H9 (cell line): Measurements from ENCODE around the gene HBS1L. TPM values are rescaled to one million over a fixed set of nuclear protein-coding genes. Genes with fewer than 3 reads are reported as not detected.

Experiments used
- DNase-seq: peaks from one replicate; pipeline ENCODE4 v3.0.0-alpha.2; 2017
- H2AFZ ChIP-seq: one replicate; pipeline ENCODE4 v1.6.1; 2013; ENCODE audit warnings: mild to moderate bottlenecking, low read length, control low read depth, moderate library complexity
- H2AK5ac ChIP-seq: 2 replicates; pipeline ENCODE4 v1.6.1; 2013; ENCODE audit warnings: low read length, control low read depth, mixed read lengths; ENCODE audit not compliant: insufficient read length
- H2BK120ac ChIP-seq: one replicate; pipeline ENCODE4 v1.6.1; 2013; ENCODE audit warnings: low read depth, mild to moderate bottlenecking, low read length, control low read depth, inconsistent platforms; ENCODE audit not compliant: poor library complexity, severe bottlenecking
- H2BK12ac ChIP-seq: 2 replicates; pipeline ENCODE4 v1.6.1; 2013; ENCODE audit warnings: low read length, control low read depth, mixed read lengths, low read depth; ENCODE audit not compliant: insufficient read length
- H2BK15ac ChIP-seq: 2 replicates; pipeline ENCODE4 v1.6.1; 2013; ENCODE audit warnings: low read depth, low read length, control low read depth
- H2BK20ac ChIP-seq: one replicate; pipeline ENCODE4 v1.6.1; 2013; ENCODE audit warnings: low read depth, mild to moderate bottlenecking, low read length, control low read depth, inconsistent platforms; ENCODE audit not compliant: poor library complexity, severe bottlenecking
- H2BK5ac ChIP-seq: 2 replicates; pipeline ENCODE4 v1.6.1; 2013; ENCODE audit warnings: low read length, control low read depth, mixed read lengths; ENCODE audit not compliant: insufficient read length
- H3K14ac ChIP-seq: 2 replicates; pipeline ENCODE4 v1.6.1; 2013; ENCODE audit warnings: low read length, control low read depth; ENCODE audit not compliant: insufficient read depth
- H3K18ac ChIP-seq: 2 replicates; pipeline ENCODE4 v1.6.1; 2013; ENCODE audit warnings: low read depth, mild to moderate bottlenecking, mixed read lengths, low read length, control low read depth; ENCODE audit not compliant: insufficient read length
- H3K23ac ChIP-seq: 2 replicates; pipeline ENCODE4 v1.6.1; 2013; ENCODE audit warnings: low read length, control low read depth, mixed read lengths, low read depth; ENCODE audit not compliant: insufficient read length
- H3K23me2 ChIP-seq: 2 replicates; pipeline ENCODE4 v1.6.1; 2013; ENCODE audit warnings: low read depth, mild to moderate bottlenecking, mixed read lengths, low read length, control low read depth; ENCODE audit not compliant: insufficient read length, poor library complexity, severe bottlenecking
- H3K27ac ChIP-seq: 2 replicates; pipeline ENCODE4 v1.5.1; 2013; ENCODE audit warnings: low read length, control low read depth, mixed read lengths, low read depth; ENCODE audit not compliant: insufficient read length
- H3K27me3 ChIP-seq: 2 replicates; pipeline ENCODE4 v1.6.1; 2013; ENCODE audit warnings: low read length, control low read depth, inconsistent platforms; ENCODE audit not compliant: insufficient read depth
- H3K4ac ChIP-seq: 2 replicates; pipeline ENCODE4 v1.6.1; 2013; ENCODE audit warnings: low read depth, mild to moderate bottlenecking, control low read depth, inconsistent platforms, low read length, moderate library complexity
- H3K4me1 ChIP-seq: 2 replicates; pipeline ENCODE4 v1.6.1; 2013; ENCODE audit warnings: low read length, control low read depth, inconsistent platforms; ENCODE audit not compliant: insufficient read depth
- H3K4me2 ChIP-seq: 2 replicates; pipeline ENCODE4 v1.6.1; 2013; ENCODE audit warnings: low read length, control low read depth, mixed read lengths; ENCODE audit not compliant: insufficient read length, insufficient read depth
- H3K56ac ChIP-seq: 2 replicates; pipeline ENCODE4 v1.6.1; 2013; ENCODE audit warnings: low read depth, mild to moderate bottlenecking, mixed read lengths, low read length, control low read depth; ENCODE audit not compliant: insufficient read length
- H3K79me1 ChIP-seq: 2 replicates; pipeline ENCODE4 v1.6.1; 2013; ENCODE audit warnings: low read depth, mild to moderate bottlenecking, moderate library complexity, low read length, control low read depth, inconsistent platforms; ENCODE audit not compliant: insufficient read depth, poor library complexity, severe bottlenecking
- H3K79me2 ChIP-seq: 2 replicates; pipeline ENCODE4 v1.6.1; 2013; ENCODE audit warnings: low read length, control low read depth, inconsistent platforms; ENCODE audit not compliant: insufficient read depth
- H3K9ac ChIP-seq: 2 replicates; pipeline ENCODE4 v1.6.1; 2013; ENCODE audit warnings: low read length, control low read depth, mixed read lengths; ENCODE audit not compliant: insufficient read length; ENCODE audit errors: extremely low read depth
- H3K9me3 ChIP-seq: one replicate; pipeline ENCODE4 v1.6.1; 2013; ENCODE audit warnings: low read depth, low read length, inconsistent platforms; ENCODE audit not compliant: control insufficient read depth
- H3T11ph ChIP-seq: one replicate; pipeline ENCODE4 v1.6.1; 2013; ENCODE audit warnings: mild to moderate bottlenecking, low read length, control low read depth, inconsistent platforms
- H4K20me1 ChIP-seq: one replicate; pipeline ENCODE4 v1.6.1; 2013; ENCODE audit not compliant: control insufficient read depth, insufficient read length, insufficient read depth
- H4K5ac ChIP-seq: 2 replicates; pipeline ENCODE4 v1.6.1; 2013; ENCODE audit warnings: low read depth, mild to moderate bottlenecking, mixed read lengths, low read length, control low read depth; ENCODE audit not compliant: insufficient read length
- H4K8ac ChIP-seq: replicated peaks from 2 replicates; pipeline ENCODE4 v1.6.1; 2013; ENCODE audit warnings: low read length, control low read depth, mixed read lengths, low read depth; ENCODE audit not compliant: insufficient read length
- H4K91ac ChIP-seq: 2 replicates; pipeline ENCODE4 v1.6.1; 2013; ENCODE audit warnings: low read depth, mild to moderate bottlenecking, moderate library complexity, mixed read lengths, low read length, control low read depth; ENCODE audit not compliant: insufficient read length
- H3K27ac Mint-ChIP-seq, 3 experiments: 2 replicates in 2 of 3; 3 replicates in 1 of 3; pipeline ENCODE4 v1.8.0; 2020 to 2021; ENCODE audit warnings: mixed read lengths in 3 of 3, mild to moderate bottlenecking in 1 of 3, moderate library complexity in 1 of 3
- H3K27me3 Mint-ChIP-seq: 2 replicates; pipeline ENCODE4 v1.8.0; 2021; ENCODE audit warnings: low read depth, mild to moderate bottlenecking, moderate library complexity, mixed read lengths
- H3K36me3 Mint-ChIP-seq, 3 experiments: 2 replicates in 2 of 3; 3 replicates in 1 of 3; pipeline ENCODE4 v1.8.0; 2020 to 2021; ENCODE audit warnings: low read depth in 3 of 3, mixed read lengths in 3 of 3; ENCODE audit not compliant: insufficient read depth in 1 of 3
- H3K4me1 Mint-ChIP-seq, 2 experiments: 2 replicates each; pipeline ENCODE4 v1.8.0; 2020; ENCODE audit warnings: mixed read lengths in 2 of 2
- H3K4me3 Mint-ChIP-seq, 2 experiments: 2 replicates in 1 of 2; 3 replicates in 1 of 2; pipeline ENCODE4 v1.8.0; 2020 to 2021; ENCODE audit warnings: mild to moderate bottlenecking in 2 of 2, mixed read lengths in 2 of 2, moderate library complexity in 1 of 2
- H3K9me3 Mint-ChIP-seq, 2 experiments: 2 replicates in 1 of 2; 3 replicates in 1 of 2; pipeline ENCODE4 v1.8.0; 2020; ENCODE audit warnings: mild to moderate bottlenecking in 2 of 2, mixed read lengths in 2 of 2, moderate library complexity in 1 of 2
- WGBS: extraction: QIAGEN DNeasy Blood & Tissue Kit; methylation state at CpG from one replicate; pipeline ENCODE4 v1.1.7; 2013; ENCODE audit warnings: missing lambda C conversion rate, low lambda C conversion rate, mixed read lengths; ENCODE audit not compliant: insufficient read length; ENCODE audit errors: extremely low coverage; 5-methylcytosine and 5-hydroxymethylcytosine counted together
- total RNA-seq: library from RNA; stranded (reverse); gene quantifications from 2 replicates; pipeline ENCODE4 v1.2.1, GENCODE V29; 2021
- TF ChIP-seq, protein P1 (sequence below): fragments of 200-600 bp; sonication (generic); conservative IDR thresholded peaks from 3 replicates; pipeline ENCODE4 v1.8.0; 2021; ENCODE audit warnings: antibody characterized with exemption, mild to moderate bottlenecking

Gene HBS1L
- total RNA-seq, 1 experiment from 2014 or later, result 110 TPM

GRCh38 chr6:135052939-135053338 lies 1.7 kb downstream of the HBS1L start:
- Histone ChIP-seq H3K4me1 (no peaks in the 10 kb centered on the region), H3K23me2 (no peaks in the 10 kb centered on the region), H2BK120ac (no peak overlapping the region), H3K23ac (no peak overlapping the region), H3K18ac (no peak overlapping the region), H3K14ac (no peak overlapping the region), H2BK12ac (no peak overlapping the region), H3K27me3 (no peaks in the 10 kb centered on the region), H3K4ac (no peak overlapping the region), H3K4me2 (peak overlapping the region; percentile 82), H4K20me1 (no peaks in the 10 kb centered on the region), H3K79me2 (peaks cover 27% of the 10 kb centered on the region; the same call in 1 of the 2 replicates), H2BK15ac (no peak overlapping the region), H3K9me3 (no peaks in the 10 kb centered on the region), H4K5ac (no peak overlapping the region), H3K79me1 (peaks cover 3% of the 10 kb centered on the region), H3K9ac (no peak overlapping the region), H2AFZ (no peak overlapping the region), H2BK5ac (no peak overlapping the region), H4K91ac (no peak overlapping the region), H2AK5ac (no peak overlapping the region), H3K27ac (no peak overlapping the region), H4K8ac (no peak overlapping the region), H2BK20ac (no peak overlapping the region), H3T11ph (no peak overlapping the region), H3K56ac (no peak overlapping the region)
- TF ChIP-seq, protein P1, sequence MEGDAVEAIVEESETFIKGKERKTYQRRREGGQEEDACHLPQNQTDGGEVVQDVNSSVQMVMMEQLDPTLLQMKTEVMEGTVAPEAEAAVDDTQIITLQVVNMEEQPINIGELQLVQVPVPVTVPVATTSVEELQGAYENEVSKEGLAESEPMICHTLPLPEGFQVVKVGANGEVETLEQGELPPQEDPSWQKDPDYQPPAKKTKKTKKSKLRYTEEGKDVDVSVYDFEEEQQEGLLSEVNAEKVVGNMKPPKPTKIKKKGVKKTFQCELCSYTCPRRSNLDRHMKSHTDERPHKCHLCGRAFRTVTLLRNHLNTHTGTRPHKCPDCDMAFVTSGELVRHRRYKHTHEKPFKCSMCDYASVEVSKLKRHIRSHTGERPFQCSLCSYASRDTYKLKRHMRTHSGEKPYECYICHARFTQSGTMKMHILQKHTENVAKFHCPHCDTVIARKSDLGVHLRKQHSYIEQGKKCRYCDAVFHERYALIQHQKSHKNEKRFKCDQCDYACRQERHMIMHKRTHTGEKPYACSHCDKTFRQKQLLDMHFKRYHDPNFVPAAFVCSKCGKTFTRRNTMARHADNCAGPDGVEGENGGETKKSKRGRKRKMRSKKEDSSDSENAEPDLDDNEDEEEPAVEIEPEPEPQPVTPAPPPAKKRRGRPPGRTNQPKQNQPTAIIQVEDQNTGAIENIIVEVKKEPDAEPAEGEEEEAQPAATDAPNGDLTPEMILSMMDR, result no peak
- Mint-ChIP-seq H3K36me3 (peaks cover 3 to 16% (median 13%) of the 10 kb centered on the region in 3 experiments; a peak in 6 of 7 replicates), H3K27me3 (no peaks in the 10 kb centered on the region; the same call in 1 of the 2 replicates), H3K4me1 (peaks cover 13 to 16% of the 10 kb centered on the region in 2 experiments), H3K9me3 (no peaks in the 10 kb centered on the region), H3K4me3 (peak overlapping the region; percentile 95 to 100), H3K27ac (peak overlapping the region in 1 of 3 experiments; percentile 21; a peak in 2 of 7 replicates)
- WGBS, result no CpG with 5 or more reads among the region's 3 CpGs
- DNase-seq, result no peak
